ENCODE results near the gene TMTC1.

- TF ChIP-seq CTCF (IDR thresholded peaks at IDR 0.05) (peak; percentile 85 to 96 (median 91)), POLR2A (IDR thresholded peaks at IDR 0.05) (no peak)
Observed at GRCh38 chr12:29552324-29552927, 231.3 kb downstream of the TMTC1 start.

Measured in heart left ventricle (tissue), 13 donors.